Measurements from ENCODE around the gene CDK14.

The CDK14 gene

GRCh38 chr7:91082852-91083495, 486.9 kb downstream of the CDK14 start:
- in situ Hi-C loops (cut with HindIII; ENCODE audit: low sequenced_read_pairs), result no loop called here

GRCh38 chr7:91083855-91084644, 487.9 kb downstream of the CDK14 start:
- in situ Hi-C loops (cut with HindIII; ENCODE audit: low sequenced_read_pairs), result no loop called here

GRCh38 chr7:91085175-91085574, 489.1 kb downstream of the CDK14 start:
- in situ Hi-C loops (cut with HindIII; ENCODE audit: low sequenced_read_pairs), result no loop called here

- in situ Hi-C loops (cut with HindIII; ENCODE audit: low sequenced_read_pairs), result no loop called here
These were observed 490.1 kb downstream of the CDK14 start for GRCh38 chr7:91086200-91086599.

- in situ Hi-C loops (cut with HindIII; ENCODE audit: low sequenced_read_pairs), result no loop called here
These were observed 492.0 kb downstream of the CDK14 start for GRCh38 chr7:91088156-91088555.

GRCh38 chr7:91088691-91089090, 492.6 kb downstream of the CDK14 start:
- in situ Hi-C loops (cut with HindIII; ENCODE audit: low sequenced_read_pairs), result no loop called here

- in situ Hi-C loops (cut with HindIII; ENCODE audit: low sequenced_read_pairs), result no loop called here
These were observed 493.4 kb downstream of the CDK14 start for GRCh38 chr7:91089382-91089963.

GRCh38 chr7:91090684-91091083, 494.6 kb downstream of the CDK14 start:
- in situ Hi-C loops (cut with HindIII; ENCODE audit: low sequenced_read_pairs), result no loop called here

- in situ Hi-C loops (cut with HindIII; ENCODE audit: low sequenced_read_pairs), result no loop called here
These were observed 495.5 kb downstream of the CDK14 start for GRCh38 chr7:91091631-91092030.

GRCh38 chr7:91093181-91093580, 497.1 kb downstream of the CDK14 start:
- in situ Hi-C loops (cut with HindIII; ENCODE audit: low sequenced_read_pairs), result no loop called here

- in situ Hi-C loops (cut with HindIII; ENCODE audit: low sequenced_read_pairs), result no loop called here
These were observed 502.4 kb downstream of the CDK14 start for GRCh38 chr7:91098566-91098965.

GRCh38 chr7:91103363-91103762, 507.2 kb downstream of the CDK14 start:
- in situ Hi-C loops (cut with HindIII; ENCODE audit: low sequenced_read_pairs), result no loop called here

GRCh38 chr7:91107460-91107859, 511.3 kb downstream of the CDK14 start:
- in situ Hi-C loops (cut with HindIII; ENCODE audit: low sequenced_read_pairs), result no loop called here

- in situ Hi-C loops (cut with HindIII; ENCODE audit: low sequenced_read_pairs), result no loop called here
These were observed 513.1 kb downstream of the CDK14 start for GRCh38 chr7:91109200-91109599.

- in situ Hi-C loops (cut with HindIII; ENCODE audit: low sequenced_read_pairs), result no loop called here
These were observed 516.8 kb downstream of the CDK14 start for GRCh38 chr7:91112902-91113341.

GRCh38 chr7:91114232-91114631, 518.1 kb downstream of the CDK14 start:
- in situ Hi-C loops (cut with HindIII; ENCODE audit: low sequenced_read_pairs), result no loop called here

GRCh38 chr7:91126762-91127161, 530.6 kb downstream of the CDK14 start:
- in situ Hi-C loops (cut with HindIII; ENCODE audit: low sequenced_read_pairs), result no loop called here

- in situ Hi-C loops (cut with HindIII; ENCODE audit: low sequenced_read_pairs), result no loop called here
These were observed 531.2 kb downstream of the CDK14 start for GRCh38 chr7:91127325-91127724.

- in situ Hi-C loops (cut with HindIII; ENCODE audit: low sequenced_read_pairs), result no loop called here
These were observed 531.8 kb downstream of the CDK14 start for GRCh38 chr7:91127959-91128358.

GRCh38 chr7:91128683-91129348, 532.7 kb downstream of the CDK14 start:
- in situ Hi-C loops (cut with HindIII; ENCODE audit: low sequenced_read_pairs), result no loop called here

GRCh38 chr7:91135300-91135699, 539.2 kb downstream of the CDK14 start:
- in situ Hi-C loops (cut with HindIII; ENCODE audit: low sequenced_read_pairs), result no loop called here

All from DLD1 (cell line).